Hematopoietic multipotent progenitor cell treated with erythropoietin and hydrocortisone succinate and interleukin-3 and kit ligand, for 4 days (in vitro differentiated cells): Measurements from ENCODE around the gene ABCA4.
"Not testable (repeated sequence)": the region's sequence is repeated elsewhere in the genome, so short reads cannot be mapped to it uniquely, and the experiment has no call there.

Experiments
- DNase-seq: peaks from one replicate; pipeline ENCODE4 v3.0.0-alpha.2; 2015

ABCA4 gene

DNA sequence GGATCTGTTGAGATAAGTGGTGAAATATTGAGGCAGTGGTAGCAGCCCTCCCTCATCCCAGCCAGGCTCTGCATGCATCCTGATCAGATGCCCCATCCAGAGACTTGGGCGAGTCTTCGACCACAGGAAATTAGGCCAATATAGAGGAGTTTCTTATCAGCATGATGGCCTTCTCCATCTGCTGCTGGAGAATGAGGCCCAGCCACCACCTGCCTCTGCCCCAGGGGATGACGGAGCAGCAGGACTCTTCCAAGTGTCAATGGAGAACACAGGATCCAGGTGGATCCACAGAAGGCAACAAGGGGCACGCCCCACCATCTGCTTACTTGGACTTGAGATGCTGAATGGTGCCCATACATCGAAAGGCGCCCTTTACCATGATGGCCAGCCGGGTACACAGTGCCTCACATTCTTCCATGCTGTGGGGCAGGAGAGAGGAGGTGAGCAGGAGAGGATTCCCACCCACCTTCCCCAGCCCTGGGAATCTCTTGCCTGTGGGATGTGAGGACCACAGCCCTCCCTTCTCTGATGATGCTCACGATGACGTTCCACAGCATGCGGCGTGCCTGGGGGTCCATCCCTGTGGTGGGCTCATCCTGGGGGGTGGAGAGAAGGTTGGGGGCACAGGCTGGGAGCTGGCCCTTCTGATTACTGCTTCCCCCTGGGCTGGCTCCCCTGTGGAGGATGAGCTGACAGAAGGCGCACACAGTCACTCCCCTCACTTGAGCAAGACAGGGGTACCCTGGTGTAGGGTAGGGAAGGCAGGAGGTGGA is 120.3 kb downstream of the ABCA4 start:
- peak; percentile 79 for DNase-seq

- DNase-seq = peak; percentile 69
Measured at GRCh38 chr1:93999840-94000415, 121.0 kb downstream of the ABCA4 start.

DNA sequence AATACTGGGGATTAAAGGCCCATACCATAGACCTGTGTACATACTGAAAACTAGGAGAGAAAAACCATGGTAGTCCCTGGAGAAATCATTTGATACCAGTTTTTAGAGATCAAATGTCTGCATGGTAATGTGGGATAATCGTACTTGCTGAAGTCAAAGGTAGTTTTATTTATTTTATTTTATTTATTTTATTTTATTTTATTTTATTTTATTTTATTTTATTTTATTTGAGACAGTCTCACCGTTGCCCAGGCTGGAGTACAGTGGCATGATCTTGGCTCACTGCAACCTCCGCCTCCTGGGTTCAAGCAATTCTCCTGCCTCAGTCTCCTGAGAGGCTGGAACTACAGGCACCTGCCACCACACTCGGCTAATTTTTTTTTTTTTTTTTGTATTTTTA is 122.4 kb downstream of the ABCA4 start:
- not testable (repeated sequence) for DNase-seq

DNA sequence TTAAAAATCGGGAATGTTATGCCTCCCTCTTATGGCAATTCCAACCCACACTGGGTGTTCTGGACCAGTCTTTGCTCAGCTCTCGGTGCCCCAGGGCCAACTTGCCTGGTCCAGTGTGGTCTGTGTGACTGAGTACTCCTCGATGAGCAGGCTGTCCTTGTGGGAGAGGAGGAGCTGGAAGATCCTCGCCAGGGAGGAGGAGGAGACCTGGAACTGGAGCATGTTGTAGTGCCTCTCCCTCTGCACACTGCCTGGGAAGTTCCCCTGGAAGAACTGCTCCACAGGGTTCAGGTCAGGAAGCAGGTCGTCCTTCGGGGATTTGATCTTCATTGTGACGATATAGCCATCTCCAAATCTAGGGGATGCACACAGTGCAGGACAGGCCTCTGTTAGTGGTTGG is 123.2 kb downstream of the ABCA4 start:
- no peak for DNase-seq

- peak; percentile 78 for DNase-seq
Measured at GRCh38 chr1:93995837-93996536, 125.0 kb downstream of the ABCA4 start.

GRCh38 chr1:93993731-93994130 is 127.2 kb downstream of the ABCA4 start:
- DNase-seq = no peak

GRCh38 chr1:93992954-93993353 is 128.0 kb downstream of the ABCA4 start:
- no peak for DNase-seq

DNA sequence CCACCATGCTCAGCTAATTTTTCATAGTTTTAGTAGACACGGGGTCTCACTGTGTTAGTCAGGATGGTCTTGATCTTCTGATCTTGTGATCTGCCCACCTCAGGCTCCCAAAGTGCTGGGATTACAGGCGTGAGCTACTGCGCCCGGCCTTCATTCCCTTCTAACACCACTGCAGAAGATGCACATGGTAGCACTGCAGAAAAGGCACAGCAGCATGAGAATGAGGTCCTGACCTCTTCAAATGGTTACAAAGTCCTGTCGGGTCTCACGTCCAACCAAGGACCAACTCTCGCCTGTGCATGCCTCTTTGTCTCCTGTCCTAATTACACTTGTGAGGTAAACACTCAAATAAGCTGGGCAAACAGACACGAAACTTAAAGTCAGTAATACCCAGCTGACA is 128.8 kb downstream of the ABCA4 start:
- DNase-seq = no peak

DNA sequence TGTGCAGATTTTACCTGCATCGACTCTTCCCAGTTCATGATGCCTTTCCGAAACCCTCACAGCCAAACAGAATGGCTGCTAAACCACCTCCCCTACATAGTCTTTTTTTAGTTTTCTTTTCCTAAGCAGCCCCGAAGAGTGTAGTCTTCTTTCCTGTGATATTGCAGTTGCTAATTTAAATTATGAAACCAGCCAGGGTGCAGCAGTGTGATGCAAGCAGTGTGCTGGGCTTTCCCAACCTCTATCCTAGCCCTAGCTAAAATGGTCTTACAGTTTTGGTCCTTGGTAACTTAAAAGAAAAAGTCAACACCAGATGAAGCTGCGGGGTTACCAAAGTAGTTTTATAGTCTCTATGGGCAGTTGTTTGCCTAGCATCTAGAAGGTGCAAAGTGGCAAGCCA is 129.7 kb downstream of the ABCA4 start:
- no peak for DNase-seq

DNA sequence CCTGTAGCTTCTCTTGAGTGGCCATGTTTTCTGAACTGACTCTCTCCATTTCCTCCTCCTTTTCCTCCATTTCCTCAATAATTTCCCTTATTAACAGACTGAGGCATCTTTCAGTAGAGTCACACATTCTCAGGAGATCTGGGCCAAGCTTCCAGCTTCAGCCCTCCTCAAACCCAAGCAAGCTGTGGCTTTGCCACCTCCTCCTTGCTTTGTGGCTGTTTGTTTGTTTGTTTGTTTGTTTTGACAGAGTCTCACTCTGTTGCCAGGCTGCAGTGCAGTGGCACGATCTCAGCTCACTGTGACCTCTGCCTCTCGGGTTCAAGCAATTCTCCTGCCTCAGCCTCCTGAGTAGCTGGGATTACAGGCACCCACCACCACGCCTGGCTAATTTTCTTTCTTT is 130.5 kb downstream of the ABCA4 start:
- DNase-seq = not testable (repeated sequence)

- no peak for DNase-seq
Measured at GRCh38 chr1:93990010-93990409, 130.9 kb downstream of the ABCA4 start.

GRCh38 chr1:93989601-93990000 is 131.3 kb downstream of the ABCA4 start:
- DNase-seq = no peak

DNA sequence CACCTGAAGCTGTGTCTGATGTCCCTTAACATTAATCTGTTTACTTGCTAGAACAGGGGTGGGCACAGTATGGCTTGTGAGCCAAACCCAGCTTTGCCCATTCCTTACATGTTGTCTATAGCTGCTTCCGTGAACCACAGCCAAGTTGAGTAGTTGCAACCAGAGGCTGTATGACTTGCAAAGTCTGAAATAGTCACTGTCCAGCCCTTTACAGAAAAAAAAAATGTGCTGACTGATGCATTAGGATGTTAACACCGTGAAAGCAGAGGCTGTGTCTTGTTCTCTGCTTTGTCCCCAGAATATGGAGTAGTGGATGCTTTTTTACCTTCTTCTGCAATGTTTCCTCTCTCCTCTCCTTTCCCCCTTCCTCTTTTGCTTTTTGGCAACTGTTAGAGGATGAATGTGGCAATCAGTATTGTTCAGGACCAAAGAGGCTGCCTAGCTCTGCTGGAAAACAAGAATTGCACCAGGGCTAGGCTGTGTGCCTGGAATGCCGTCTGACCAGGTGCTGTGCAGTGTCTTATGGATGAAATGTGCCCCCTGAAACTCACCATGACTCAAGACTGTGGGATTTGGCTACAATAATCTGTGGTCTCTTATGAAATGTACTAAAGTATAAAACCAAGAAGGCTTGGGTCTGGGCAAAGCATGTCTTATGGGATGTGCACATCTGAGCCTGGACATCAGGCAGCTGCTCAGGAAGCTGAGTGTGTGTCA is 132.2 kb downstream of the ABCA4 start:
- DNase-seq = no peak

DNA sequence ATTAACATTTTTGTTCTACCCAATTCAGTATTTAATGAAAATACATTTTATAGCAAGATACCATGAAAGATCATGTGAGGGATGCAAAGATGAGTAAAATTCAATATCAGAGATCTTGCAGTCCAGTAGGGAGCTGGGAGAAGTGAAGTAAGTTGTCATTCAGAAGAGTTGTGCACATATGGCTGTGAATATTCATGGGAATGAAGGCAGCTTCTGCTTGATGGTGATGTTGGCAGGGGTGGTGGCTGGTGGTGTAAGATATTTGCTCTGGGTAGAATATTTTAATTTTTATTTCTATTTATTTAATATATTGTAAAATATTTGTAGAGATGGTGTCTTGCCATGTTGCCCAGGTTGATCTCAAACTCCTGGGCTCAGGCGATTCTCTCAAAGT is 139.7 kb downstream of the ABCA4 start:
- DNase-seq = no peak

- DNase-seq = peak; percentile 42
Measured at GRCh38 chr1:93980320-93981273, 140.4 kb downstream of the ABCA4 start.

DNA sequence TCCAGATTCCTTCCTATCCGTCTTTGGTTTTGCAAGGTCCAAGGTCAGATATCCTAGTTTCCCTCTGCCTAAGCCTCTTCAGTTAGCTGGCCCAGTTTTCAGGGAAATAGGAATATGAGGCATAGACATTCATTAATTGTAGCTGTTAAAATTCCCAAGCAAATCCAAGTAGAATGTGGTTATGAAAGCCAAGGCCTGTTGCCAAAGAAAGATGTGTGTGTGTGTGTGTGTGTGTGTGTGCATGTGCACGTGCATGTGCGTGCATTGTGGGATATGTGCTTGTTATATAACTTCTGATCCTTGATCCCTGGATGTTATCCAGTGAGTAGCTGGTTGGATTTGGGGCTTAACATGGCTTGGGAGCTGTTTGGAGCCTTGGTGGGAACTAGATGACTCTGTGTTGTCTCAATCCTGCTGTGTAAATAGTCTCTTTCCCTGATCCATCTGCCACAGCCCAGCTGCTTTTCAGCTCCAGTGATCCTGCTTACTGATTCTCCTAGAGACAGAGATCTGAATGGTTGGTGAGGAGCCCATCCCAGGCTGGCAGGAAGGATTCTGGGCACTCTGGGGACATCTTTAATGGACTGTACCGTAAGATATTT is 141.1 kb downstream of the ABCA4 start:
- DNase-seq = no peak

- DNase-seq = no peak
Measured at GRCh38 chr1:93979040-93979717, 141.8 kb downstream of the ABCA4 start.

GRCh38 chr1:93977598-93977945 is 143.4 kb downstream of the ABCA4 start:
- no peak for DNase-seq

DNA sequence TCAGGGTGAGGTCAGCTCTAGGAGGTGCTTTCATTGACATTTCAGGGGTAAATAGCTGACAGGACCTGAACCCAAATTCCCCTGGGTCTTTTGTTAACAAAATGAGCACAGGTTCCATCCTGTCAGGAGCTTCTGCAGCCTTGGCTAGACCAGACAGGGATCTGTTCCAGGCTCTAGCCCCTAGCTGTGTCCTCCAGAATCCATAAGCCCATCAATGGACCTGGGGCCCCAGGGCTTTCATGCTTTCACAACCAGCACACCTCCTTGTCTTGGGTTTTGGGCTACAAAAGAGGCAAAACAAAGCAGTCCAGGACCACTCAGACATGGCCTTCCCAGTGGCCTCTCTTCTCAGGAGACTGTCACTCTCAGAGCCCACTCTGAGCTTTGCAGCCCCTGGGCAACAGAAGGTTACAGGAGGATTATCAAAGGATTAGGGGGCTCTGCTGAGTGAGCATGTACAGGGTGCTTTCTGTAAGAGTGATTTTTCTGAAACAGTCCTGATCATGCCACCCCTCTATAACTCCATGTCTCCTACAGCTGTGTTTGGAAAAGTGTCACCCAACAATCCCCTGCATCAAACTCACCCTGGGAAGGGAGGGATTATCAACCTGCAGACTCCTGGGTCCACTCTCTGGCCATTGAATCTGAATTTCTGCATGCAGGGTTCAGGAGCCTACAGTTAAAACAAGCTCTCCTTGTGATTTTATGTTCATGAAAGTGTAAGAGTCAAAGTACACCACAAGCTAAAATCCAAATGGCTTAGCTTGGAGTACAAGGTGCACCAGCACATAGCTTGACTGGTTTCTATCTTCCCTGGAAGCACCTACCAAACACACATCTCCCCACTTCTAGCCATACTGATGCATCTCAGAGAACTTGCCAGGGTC is 144.0 kb downstream of the ABCA4 start:
- DNase-seq = no peak

- DNase-seq = no peak
Measured at GRCh38 chr1:93976291-93976690, 144.7 kb downstream of the ABCA4 start.
